ENCODE data around the gene C1orf116.

- TF ChIP-seq POLR2AphosphoS5 (IDR thresholded peaks at IDR 0.05) (no peak), CTCF (IDR thresholded peaks at IDR 0.05; ENCODE audit: poor library complexity, severe bottlenecking) (no peak), RAD21 (conservative IDR thresholded peaks at IDR 0.05) (no peak)
These were observed 48.5 kb upstream of the C1orf116 start for GRCh38 chr1:207081088-207081487.

All from neural cell (in vitro differentiated cells).